ENCODE measurements around the gene RP9. TPM values are rescaled to one million over a fixed set of nuclear protein-coding genes. Genes with fewer than 3 reads are reported as not detected.

The RP9 gene
- total RNA-seq, 6 experiments from 2014 or later = 3.4 to 5.8 (median 4.8) TPM

- H3K27me3 ChIP-seq = no peaks in the 10 kb centered on the region
- under 1% methylated on average over 36 of the region's 57 CpGs for WGBS (ENCODE audit: insufficient coverage, low coverage, low lambda C conversion rate, missing lambda C conversion rate)
- TF ChIP-seq CTCF (IDR thresholded peaks at IDR 0.05) (peak in 1 of 4 donors; percentile 7), POLR2A (IDR thresholded peaks at IDR 0.05) (no peak)
- intact Hi-C loops (cut with DNase I) = no loop called here
- DNase-seq (peak; percentile 95 to 97 (median 96)), ATAC-seq (peak; percentile 99 to 100 (median 99))
- H3K9me3 ChIP-seq = no peaks in the 10 kb centered on the region
- no peaks in the 10 kb centered on the region for H3K36me3 ChIP-seq
- H3K4me3 ChIP-seq = peak within 1 kb of the TSS; percentile 70 to 71 (median 71)
- H3K4me1 ChIP-seq = peaks cover 0 to 9% (median 0%) of the 10 kb centered on the region in 4 donors
- peak within 1 kb of the TSS; percentile 46 to 80 (median 67) for H3K27ac ChIP-seq
Observed at GRCh38 chr7:33128990-33129805, 20.0 kb upstream of the RP9 start, which contains the start of gene BBS9. TSS of gene BBS9 (plus strand) at chr7:33129564. CDS start at chr7:33146253, 16,689 bp downstream.

- H3K27me3 ChIP-seq = no peaks in the 10 kb centered on the region
- intact Hi-C loops (cut with DNase I) = no loop called here
- H3K9me3 ChIP-seq = no peaks in the 10 kb centered on the region
- H3K4me3 ChIP-seq = peak overlapping the region; percentile 70 to 71 (median 71)
- H3K36me3 ChIP-seq = no peaks in the 10 kb centered on the region
- H3K4me1 ChIP-seq = peaks cover 0 to 9% (median 0%) of the 10 kb centered on the region in 4 donors
- peak overlapping the region; percentile 46 to 80 (median 67) for H3K27ac ChIP-seq
- DNase-seq = no peak
- 0% methylated on average over 3 of the region's 3 CpGs for WGBS (ENCODE audit: insufficient coverage, low coverage, low lambda C conversion rate, missing lambda C conversion rate)
- no peak for ATAC-seq
- TF ChIP-seq POLR2A (IDR thresholded peaks at IDR 0.05) (no peak), CTCF (IDR thresholded peaks at IDR 0.05) (no peak)
Observed at GRCh38 chr7:33128631-33128989, 19.4 kb upstream of the RP9 start.

GRCh38 chr7:33127085-33127484 is 17.9 kb upstream of the RP9 start:
- ATAC-seq = no peak
- WGBS (ENCODE audit: insufficient coverage, low coverage, low lambda C conversion rate, missing lambda C conversion rate) = 58% methylated on average over 2 of the region's 2 CpGs
- Histone ChIP-seq H3K9me3 (no peaks in the 10 kb centered on the region), H3K4me3 (no peak overlapping the region), H3K27me3 (no peaks in the 10 kb centered on the region), H3K27ac (no peak overlapping the region), H3K4me1 (peaks cover 0 to 9% (median 0%) of the 10 kb centered on the region in 4 donors), H3K36me3 (no peaks in the 10 kb centered on the region)
- no peak for DNase-seq
- intact Hi-C loops (cut with DNase I) = no loop called here
- TF ChIP-seq CTCF (IDR thresholded peaks at IDR 0.05) = no peak
- no peak for TF ChIP-seq POLR2A (IDR thresholded peaks at IDR 0.05)

- TF ChIP-seq CTCF (IDR thresholded peaks at IDR 0.05) (no peak), POLR2A (IDR thresholded peaks at IDR 0.05) (no peak)
- H3K27me3 ChIP-seq = no peaks in the 10 kb centered on the region
- WGBS (ENCODE audit: insufficient coverage, low coverage, low lambda C conversion rate, missing lambda C conversion rate) = 88% methylated on average over 3 of the region's 3 CpGs
- no peak overlapping the region for H3K4me3 ChIP-seq
- no peak for DNase-seq
- no peaks in the 10 kb centered on the region for H3K4me1 ChIP-seq
- H3K36me3 ChIP-seq = no peaks in the 10 kb centered on the region
- ATAC-seq = no peak
- intact Hi-C loops (cut with DNase I) = no loop called here
- no peaks in the 10 kb centered on the region for H3K9me3 ChIP-seq
- no peak overlapping the region for H3K27ac ChIP-seq
Observed at GRCh38 chr7:33118383-33118782, 9.2 kb upstream of the RP9 start.

All from right lobe of liver (tissue), 6 donors.